Measurements from ENCODE around the gene PAQR6. TPM values are rescaled to one million over a fixed set of nuclear protein-coding genes. Genes with fewer than 3 reads are reported as not detected.

PAQR6 gene
- total RNA-seq, result 1 to 10 TPM in 2 of 4 donors, under 1 TPM in 2; 0.88 to 3.4 (median 2.0) TPM

GRCh38 chr1:156247460-156248322 lies at the start of gene PAQR6:
TSS of gene PAQR6 (minus strand) at chr1:156248056. CDS start at chr1:156246731, 1,325 bp downstream.
- H3K27me3 ChIP-seq, result peaks cover 0 to 21% (median 0%) of the 10 kb centered on the region in 4 donors
- 32 to 42% methylated on average over 3 to 4 of the region's 16 CpGs for WGBS, 2 donors
- H3K27ac ChIP-seq, result peak within 1 kb of the TSS in 2 of 4 donors; percentile 5 to 28
- no peaks in the 10 kb centered on the region for H3K9me3 ChIP-seq
- H3K36me3 ChIP-seq, result peaks cover 27 to 40% (median 33%) of the 10 kb centered on the region in 3 donors
- intact Hi-C loops (cut with DNase I), result no loop called here
- no peak for DNase-seq
- no peak within 1 kb of the TSS for H3K4me3 ChIP-seq
- TF ChIP-seq POLR2A (IDR thresholded peaks at IDR 0.05), result no peak
- no peak for TF ChIP-seq CTCF (IDR thresholded peaks at IDR 0.05)
- peaks cover 20 to 50% (median 30%) of the 10 kb centered on the region in 3 donors for H3K4me1 ChIP-seq

- Histone ChIP-seq H3K4me3 (peak within 1 kb of the TSS; percentile 53 to 76 (median 74)), H3K36me3 (peaks cover 0 to 32% (median 0%) of the 10 kb centered on the region in 3 donors), H3K27me3 (no peaks in the 10 kb centered on the region), H3K4me1 (peaks cover 16 to 58% (median 25%) of the 10 kb centered on the region in 3 donors), H3K9me3 (no peaks in the 10 kb centered on the region), H3K27ac (peak within 1 kb of the TSS; percentile 55 to 82 (median 76))
- TF ChIP-seq POLR2A (IDR thresholded peaks at IDR 0.05) (no peak), CTCF (IDR thresholded peaks at IDR 0.05) (no peak)
- 0 to 1% methylated on average over 8 to 10 of the region's 17 CpGs for WGBS, 2 donors
- DNase-seq, result no peak
- intact Hi-C loops (cut with DNase I), result no loop called here
Measured at GRCh38 chr1:156295391-156295947, 47.6 kb upstream of the PAQR6 start, which contains the start of gene GLMP. TSS of gene GLMP (minus strand) at chr1:156295679. CDS start at chr1:156295645, 34 bp downstream.

GRCh38 chr1:156293895-156294294 lies 46.0 kb upstream of the PAQR6 start:
- 83 to 84% methylated on average over 1 to 6 of the region's 9 CpGs for WGBS, 2 donors
- Histone ChIP-seq H3K4me1 (peaks cover 16 to 73% (median 31%) of the 10 kb centered on the region in 3 donors), H3K4me3 (no peak overlapping the region), H3K36me3 (peaks cover 0 to 48% (median 8%) of the 10 kb centered on the region in 3 donors), H3K27me3 (no peaks in the 10 kb centered on the region), H3K9me3 (no peaks in the 10 kb centered on the region), H3K27ac (peak overlapping the region in 1 of 4 donors; percentile 82)
- DNase-seq, result no peak
- no peak for TF ChIP-seq POLR2A (IDR thresholded peaks at IDR 0.05)
- TF ChIP-seq CTCF (IDR thresholded peaks at IDR 0.05), result no peak
- intact Hi-C loops (cut with DNase I), result no loop called here

GRCh38 chr1:156293098-156293434 lies 45.2 kb upstream of the PAQR6 start:
- no peak overlapping the region for H3K4me3 ChIP-seq
- H3K4me1 ChIP-seq, result peaks cover 16 to 73% (median 31%) of the 10 kb centered on the region in 3 donors
- peaks cover 0 to 56% (median 11%) of the 10 kb centered on the region in 3 donors for H3K36me3 ChIP-seq
- WGBS, 2 donors, result 75 to 88% methylated on average over 2 to 6 of the region's 8 CpGs
- intact Hi-C loops (cut with DNase I), result no loop called here
- no peak for TF ChIP-seq POLR2A (IDR thresholded peaks at IDR 0.05)
- TF ChIP-seq CTCF (IDR thresholded peaks at IDR 0.05), result no peak
- peak overlapping the region; percentile 73 to 91 (median 84) for H3K27ac ChIP-seq
- no peaks in the 10 kb centered on the region for H3K9me3 ChIP-seq
- no peaks in the 10 kb centered on the region for H3K27me3 ChIP-seq
- DNase-seq, result no peak
